Measurements from ENCODE around the gene MEPCE.

The MEPCE gene

DNA sequence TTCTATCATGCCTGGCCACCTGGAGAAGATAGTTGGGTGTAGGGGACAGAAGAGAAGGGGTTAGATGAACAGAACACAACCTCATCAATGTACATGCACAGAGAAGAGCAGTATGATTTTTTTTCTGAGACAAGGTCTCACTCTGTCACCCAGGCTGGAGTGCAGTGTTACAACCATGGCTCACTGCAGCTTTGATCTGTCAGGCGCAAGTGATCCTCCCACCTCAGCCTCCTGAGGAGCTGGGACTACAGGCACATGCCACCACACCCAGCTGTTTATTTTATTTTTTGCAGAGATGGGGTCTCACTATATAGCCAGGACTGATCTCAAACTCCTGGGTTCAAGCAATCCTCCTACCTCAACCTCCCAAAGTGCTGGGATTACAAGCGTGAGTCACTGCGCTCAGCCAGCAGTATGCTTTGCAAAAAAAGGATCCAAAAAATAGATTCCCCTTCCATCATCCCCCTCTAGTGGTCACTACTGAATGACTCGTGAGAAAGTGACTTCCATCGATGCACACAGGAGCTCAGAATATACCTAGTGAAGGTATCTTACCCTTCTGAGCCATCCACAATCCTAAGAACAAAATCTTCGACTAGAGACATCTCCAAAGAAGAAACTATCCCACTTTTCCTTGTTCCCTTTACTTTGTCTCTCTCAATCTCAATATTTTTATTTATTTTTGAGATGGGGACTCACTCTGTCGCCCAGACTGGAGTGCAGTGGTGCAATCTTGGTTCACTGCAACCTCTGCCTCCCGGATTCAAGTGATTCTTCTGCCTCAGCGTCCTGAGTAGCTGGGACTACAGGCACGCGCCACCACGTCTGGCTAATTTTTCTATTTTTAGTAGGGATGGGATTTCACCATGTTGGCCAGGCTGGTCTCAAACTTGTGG lies 22.1 kb upstream of the MEPCE start:
- peak; percentile 76 for DNase-seq

DNA sequence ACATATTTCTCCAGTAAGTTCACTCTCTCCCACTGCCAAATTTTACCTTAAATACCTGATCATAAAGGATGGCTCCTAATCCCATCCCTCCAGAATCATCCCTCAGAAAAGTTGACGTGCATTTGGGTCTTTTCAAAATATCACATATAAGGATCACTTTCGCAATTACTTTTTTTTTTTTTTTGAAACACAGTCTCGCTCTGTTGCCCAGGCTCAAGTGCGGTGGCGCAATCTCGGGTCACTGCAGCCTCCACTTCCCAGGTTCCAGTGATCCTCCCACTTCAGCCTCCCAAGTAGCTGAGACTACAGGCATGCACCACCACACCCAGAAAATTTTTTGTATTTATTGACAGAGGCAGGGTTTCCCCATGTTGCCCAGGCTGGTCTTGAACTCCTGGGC lies 18.5 kb upstream of the MEPCE start:
- no peak for DNase-seq

DNA sequence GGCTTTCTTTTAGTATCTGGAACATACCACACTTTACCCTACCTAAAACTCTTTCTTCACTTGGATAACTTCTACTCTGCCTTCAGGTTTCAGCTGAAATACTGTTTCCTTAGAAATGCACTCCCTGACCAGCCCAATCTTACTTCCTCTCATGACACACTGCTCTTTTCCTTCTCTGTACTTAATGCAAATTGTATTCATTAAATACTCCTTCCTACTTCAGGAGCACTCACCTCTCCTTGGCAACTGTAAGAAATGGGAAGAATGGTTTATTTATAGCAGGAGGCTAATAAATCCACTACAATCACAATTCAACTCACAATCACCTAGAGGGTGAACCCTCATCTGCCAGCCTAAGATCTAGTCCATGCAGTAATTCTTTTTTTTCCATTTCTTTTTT lies 16.3 kb upstream of the MEPCE start:
- DNase-seq, result no peak

GRCh38 chr7:100413889-100414288 lies 15.7 kb upstream of the MEPCE start:
- DNase-seq, result no peak

DNA sequence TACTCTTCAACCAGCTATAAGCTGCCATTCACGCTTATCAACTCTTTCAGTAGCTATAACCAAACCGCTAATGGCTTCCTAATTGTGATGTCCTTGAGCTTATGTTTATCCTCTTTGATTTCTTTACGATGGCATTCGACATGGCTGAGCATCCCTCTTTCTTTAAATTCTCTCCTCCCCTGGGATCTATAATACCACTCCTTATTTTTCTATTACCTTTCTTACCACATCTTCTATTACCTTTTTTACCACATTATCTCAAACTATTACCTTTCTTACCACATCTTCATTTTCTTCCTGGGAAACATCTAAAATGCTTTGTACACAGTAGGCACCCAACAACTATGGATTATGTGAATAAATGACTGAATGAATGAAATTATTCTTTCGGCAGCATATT lies 14.2 kb upstream of the MEPCE start:
- no peak for DNase-seq

- DNase-seq, result peak; percentile 57
Measured at GRCh38 chr7:100418930-100419659, 10.5 kb upstream of the MEPCE start.

- no peak for DNase-seq
Measured at GRCh38 chr7:100419660-100420226, 9.9 kb upstream of the MEPCE start.

DNA sequence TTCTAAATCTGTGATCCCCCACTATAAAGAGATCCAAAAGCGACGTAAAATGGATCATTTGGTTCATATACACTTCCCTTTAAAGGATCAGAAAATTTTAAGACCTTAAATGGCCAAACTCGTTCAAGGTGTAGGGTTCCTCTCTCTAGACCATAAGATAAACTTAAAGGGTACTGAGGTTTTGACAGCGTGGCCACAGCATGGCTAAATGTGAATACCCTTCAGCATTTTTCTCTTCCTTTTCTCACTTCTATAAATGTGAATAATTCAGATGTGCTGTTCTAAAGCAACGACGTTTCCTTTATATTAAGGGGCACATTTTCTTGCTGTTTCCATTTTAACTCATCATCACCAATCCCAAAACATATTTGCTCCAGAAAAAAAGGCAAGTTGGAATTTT lies 6.3 kb upstream of the MEPCE start:
- no peak for DNase-seq

DNA sequence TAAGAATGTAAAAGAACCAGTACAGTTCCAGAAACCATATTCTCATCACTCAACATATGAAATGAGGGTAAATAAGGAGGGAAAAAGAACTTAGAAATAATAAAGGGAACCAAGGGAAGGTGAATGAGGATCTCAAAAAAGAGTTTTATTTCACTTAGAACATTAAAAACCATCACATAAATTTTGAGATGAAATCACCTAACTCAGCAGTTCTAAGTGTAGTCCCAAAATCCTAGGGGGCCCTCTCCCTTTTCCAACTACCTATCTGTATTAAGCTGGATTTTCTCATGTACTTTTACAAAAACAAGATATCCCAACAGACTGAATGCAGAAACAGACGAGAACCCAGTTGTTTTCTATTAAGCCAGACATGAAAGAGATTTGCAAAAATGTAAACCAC lies 4.3 kb upstream of the MEPCE start:
- DNase-seq, result no peak

DNA sequence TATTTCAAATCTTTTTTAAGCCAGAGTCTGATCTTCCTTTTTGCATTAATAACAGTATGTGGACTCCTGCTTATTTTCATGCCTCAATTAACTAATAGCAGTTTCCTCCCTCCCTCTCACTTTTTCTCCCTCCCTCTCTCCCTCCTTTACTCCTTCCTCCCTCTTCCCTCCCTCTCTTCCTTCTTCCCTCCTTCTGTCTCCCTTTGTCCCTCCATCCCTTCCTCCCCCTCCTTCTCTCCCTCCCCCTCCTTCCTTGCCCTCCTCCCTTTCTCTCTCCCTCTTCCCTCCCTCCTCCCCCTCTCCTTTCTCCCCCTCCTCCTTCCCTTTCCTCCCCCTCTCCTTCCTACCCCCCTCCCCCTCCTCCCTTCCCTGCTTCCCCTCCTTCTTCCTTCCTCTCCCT lies 3.1 kb upstream of the MEPCE start:
- no peak for DNase-seq

DNA sequence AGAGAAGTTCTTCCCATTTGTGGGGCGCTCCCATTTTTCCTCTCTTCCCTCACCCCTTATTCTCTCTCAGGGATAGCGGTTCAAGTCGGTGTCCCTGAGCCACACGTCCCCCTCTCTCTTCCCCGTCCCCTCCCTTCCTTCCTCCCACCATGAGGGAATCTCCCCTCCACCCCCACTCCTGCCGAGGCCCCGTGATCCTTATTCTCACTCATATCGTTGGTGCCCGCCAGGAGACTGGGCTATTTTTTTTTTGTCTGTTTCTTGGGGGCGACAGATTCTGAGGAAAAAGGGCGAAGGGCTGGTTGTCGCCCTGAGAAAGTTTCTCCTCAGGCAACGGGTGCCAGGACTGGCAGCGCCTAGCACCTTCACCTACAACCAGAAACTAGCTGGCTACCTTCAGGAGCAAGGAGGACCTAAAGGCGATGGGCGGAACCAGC lies 1.9 kb upstream of the MEPCE start:
- no peak for DNase-seq

- DNase-seq, result peak; percentile 98
Measured at GRCh38 chr7:100428199-100428966, 1.2 kb upstream of the MEPCE start, which contains the start of gene ZCWPW1. Gene ZCWPW1, minus strand, starts transcription at chr7:100428703. Its CDS starts 8,054 bp downstream, at chr7:100420649.

DNA sequence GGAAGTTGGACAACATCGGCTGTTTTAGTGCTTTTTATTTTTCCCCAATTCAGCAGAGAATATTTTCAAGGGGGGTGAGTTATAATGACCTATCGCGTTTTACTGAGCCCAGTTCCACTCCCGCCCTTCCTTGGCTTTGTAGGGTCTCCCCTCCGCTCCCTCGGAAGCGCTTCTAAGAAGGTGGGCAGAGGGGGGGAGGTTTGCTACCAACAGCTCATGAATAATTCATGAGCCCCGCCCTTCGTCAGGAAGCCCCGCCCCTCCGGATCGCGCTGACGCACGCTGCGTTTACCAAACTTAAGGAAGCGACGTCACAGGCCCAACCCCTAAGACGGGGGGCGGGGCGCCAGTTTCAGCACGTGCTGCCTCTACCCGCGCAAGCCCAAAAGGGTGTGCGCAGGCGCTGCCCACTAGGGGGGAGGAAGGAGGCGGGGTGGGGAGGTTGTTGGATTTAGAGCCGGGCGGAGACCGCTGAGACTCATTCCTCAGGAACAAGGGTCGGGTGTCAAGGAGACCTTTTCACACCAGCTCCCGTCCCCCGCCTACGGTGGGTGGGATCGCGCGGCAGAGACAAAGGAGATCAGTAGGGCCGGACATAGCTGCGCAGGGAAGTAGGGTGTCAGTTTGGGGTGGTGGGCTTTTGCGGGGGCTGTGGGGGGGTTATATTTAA lies 529 bp upstream of the MEPCE start:
- DNase-seq, result peak; percentile 100

DNA sequence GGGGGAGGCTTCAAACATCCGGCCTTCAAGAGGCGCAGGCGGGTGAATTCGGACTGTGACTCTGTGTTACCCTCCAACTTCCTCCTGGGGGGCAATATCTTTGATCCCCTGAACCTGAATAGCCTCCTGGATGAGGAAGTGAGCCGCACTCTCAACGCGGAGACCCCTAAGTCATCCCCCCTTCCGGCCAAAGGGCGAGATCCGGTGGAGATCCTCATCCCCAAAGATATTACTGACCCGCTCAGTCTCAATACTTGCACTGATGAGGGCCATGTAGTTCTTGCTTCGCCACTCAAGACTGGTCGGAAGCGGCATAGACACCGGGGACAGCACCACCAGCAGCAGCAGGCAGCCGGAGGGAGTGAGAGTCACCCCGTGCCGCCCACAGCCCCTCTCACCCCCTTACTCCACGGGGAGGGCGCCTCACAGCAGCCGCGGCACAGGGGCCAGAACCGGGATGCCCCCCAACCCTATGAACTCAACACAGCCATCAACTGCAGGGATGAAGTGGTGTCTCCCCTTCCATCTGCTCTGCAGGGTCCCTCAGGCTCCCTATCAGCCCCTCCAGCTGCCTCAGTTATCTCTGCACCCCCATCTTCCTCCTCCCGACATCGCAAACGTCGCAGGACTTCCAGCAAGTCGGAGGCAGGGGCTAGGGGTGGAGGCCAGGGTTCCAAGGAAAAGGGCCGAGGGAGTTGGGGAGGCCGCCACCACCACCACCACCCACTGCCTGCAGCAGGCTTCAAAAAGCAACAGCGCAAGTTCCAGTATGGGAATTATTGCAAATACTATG lies 1.1 kb downstream of the MEPCE start:
- no peak for DNase-seq

DNA sequence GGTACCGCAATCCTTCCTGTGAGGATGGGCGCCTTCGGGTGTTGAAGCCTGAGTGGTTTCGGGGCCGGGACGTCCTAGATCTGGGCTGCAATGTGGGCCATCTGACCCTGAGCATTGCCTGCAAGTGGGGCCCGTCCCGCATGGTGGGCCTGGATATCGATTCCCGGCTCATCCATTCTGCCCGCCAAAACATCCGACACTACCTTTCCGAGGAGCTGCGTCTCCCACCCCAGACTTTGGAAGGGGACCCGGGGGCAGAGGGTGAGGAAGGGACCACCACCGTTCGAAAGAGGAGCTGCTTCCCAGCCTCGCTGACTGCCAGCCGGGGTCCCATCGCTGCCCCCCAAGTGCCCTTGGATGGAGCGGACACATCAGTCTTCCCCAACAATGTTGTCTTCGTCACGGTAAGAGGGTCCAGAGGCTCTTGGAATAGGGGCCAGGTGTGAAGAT lies 1.7 kb downstream of the MEPCE start:
- DNase-seq, result no peak

DNA sequence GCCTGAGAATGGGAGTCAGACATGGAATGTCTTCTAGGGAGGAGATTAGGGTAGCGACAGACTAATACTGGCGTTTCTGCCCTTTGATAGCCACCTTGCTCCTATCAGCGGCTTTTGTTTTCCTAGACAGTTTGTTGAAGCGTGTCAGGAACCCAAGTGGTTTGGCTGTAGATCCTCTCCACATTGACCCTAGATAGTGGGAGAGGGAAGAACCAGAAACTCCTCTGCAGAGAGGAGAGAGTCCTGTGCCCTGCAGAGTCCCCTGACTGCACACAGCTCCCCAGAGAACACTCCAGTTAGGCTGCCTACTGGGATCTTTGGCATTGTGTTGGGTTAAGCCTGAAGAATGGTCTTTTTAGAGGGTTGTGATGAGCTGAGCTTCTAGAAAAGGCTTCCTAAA lies 2.4 kb downstream of the MEPCE start:
- DNase-seq, result no peak

DNA sequence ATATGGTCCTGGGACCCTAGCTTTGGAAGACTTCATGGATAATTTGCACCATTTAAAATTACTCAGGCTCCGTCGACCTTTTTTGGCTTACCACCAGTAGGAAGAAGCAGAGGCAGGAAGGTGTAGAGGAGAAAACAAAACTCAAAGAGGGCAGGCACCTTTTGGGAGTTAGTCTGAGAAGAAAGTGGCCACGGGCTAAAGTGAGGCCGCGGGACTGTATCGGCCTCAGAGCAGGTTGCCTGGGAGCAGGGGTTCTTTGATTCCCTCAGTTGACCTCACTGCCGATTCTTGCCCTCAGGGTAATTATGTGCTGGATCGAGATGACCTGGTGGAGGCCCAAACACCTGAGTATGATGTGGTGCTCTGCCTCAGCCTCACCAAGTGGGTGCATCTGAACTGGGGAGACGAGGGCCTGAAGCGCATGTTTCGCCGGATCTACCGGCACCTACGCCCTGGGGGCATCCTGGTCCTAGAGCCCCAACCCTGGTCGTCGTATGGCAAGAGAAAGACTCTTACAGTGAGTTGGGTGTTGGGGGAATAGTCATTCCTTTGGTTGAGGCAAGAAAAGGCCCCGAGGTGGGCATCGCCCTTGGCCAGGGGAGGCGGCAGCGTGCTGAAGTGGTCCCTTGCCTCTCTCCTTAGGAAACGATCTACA lies 3.1 kb downstream of the MEPCE start:
- DNase-seq, result no peak

GRCh38 chr7:100433276-100433591 lies 3.6 kb downstream of the MEPCE start:
- no peak for DNase-seq

- no peak for DNase-seq
Measured at GRCh38 chr7:100433592-100434296, 4.1 kb downstream of the MEPCE start.

Data from fibroblast of upper back skin (primary cell).